Measurements from ENCODE around the gene BOLA1.

- TF ChIP-seq EZH2 (IDR thresholded peaks at IDR 0.05; ENCODE audit: borderline replicate concordance, insufficient read depth, low read depth, low read length, poor library complexity, severe bottlenecking): no peak
- TF ChIP-seq CTCF (IDR thresholded peaks at IDR 0.05): no peak
These were observed 27.7 kb downstream of the BOLA1 start for GRCh38 chr1:149927056-149927562.

Data from B cell (primary cell).